Stimulated activated CD4-positive, alpha-beta T cell treated with anti-CD3 and anti-CD28 coated beads, TNF-alpha, amount 100 ng/mL, for 1 hour (primary cell): Measurements from ENCODE around the gene BCL2L11.

Source experiments
- DNase-seq, 3 donors: peaks; one replicate each; pipeline ENCODE4 v3.0.0-alpha.2; 2020; ENCODE audit warnings: low read depth in 3 of 3, low spot score in 1 of 3

Gene BCL2L11

GRCh38 chr2:111142101-111142500 lies 21.4 kb downstream of the BCL2L11 start:
- DNase-seq, result no peak

- DNase-seq, result no peak
These were observed 22.6 kb downstream of the BCL2L11 start for GRCh38 chr2:111143107-111143842.

- DNase-seq, result no peak
These were observed 23.1 kb downstream of the BCL2L11 start for GRCh38 chr2:111143843-111144198.

GRCh38 chr2:111145103-111145760 lies 24.5 kb downstream of the BCL2L11 start:
- DNase-seq, result no peak

GRCh38 chr2:111145951-111146350 lies 25.2 kb downstream of the BCL2L11 start:
- DNase-seq, result no peak

- no peak for DNase-seq
These were observed 27.6 kb downstream of the BCL2L11 start for GRCh38 chr2:111148225-111148873.

GRCh38 chr2:111148925-111149324 lies 28.2 kb downstream of the BCL2L11 start:
- DNase-seq, result no peak

GRCh38 chr2:111149882-111150455 lies 29.3 kb downstream of the BCL2L11 start:
- no peak for DNase-seq

GRCh38 chr2:111154758-111155157 lies 34.0 kb downstream of the BCL2L11 start:
- no peak for DNase-seq

GRCh38 chr2:111155610-111156009 lies 34.9 kb downstream of the BCL2L11 start:
- DNase-seq, result no peak

- no peak for DNase-seq
These were observed 35.8 kb downstream of the BCL2L11 start for GRCh38 chr2:111156529-111156928.

- no peak for DNase-seq
These were observed 36.5 kb downstream of the BCL2L11 start for GRCh38 chr2:111157071-111157661.

GRCh38 chr2:111157798-111158197 lies 37.1 kb downstream of the BCL2L11 start:
- DNase-seq, result no peak

- DNase-seq, result no peak
These were observed 38.9 kb downstream of the BCL2L11 start for GRCh38 chr2:111159641-111160040.

- DNase-seq, result no peak
These were observed 40.0 kb downstream of the BCL2L11 start for GRCh38 chr2:111160758-111161157.

- no peak for DNase-seq
These were observed 41.3 kb downstream of the BCL2L11 start for GRCh38 chr2:111161971-111162370.

GRCh38 chr2:111162718-111163331 lies 42.1 kb downstream of the BCL2L11 start:
- DNase-seq, result no peak

- no peak for DNase-seq
These were observed 43.4 kb downstream of the BCL2L11 start for GRCh38 chr2:111164078-111164477.

- DNase-seq, result no peak
These were observed 44.4 kb downstream of the BCL2L11 start for GRCh38 chr2:111165084-111165483.

- no peak for DNase-seq
These were observed 45.4 kb downstream of the BCL2L11 start for GRCh38 chr2:111166115-111166514.
